Heart left ventricle (tissue), 16 donors: ENCODE measurements around the gene CNEP1R1. TPM values are rescaled to one million over a fixed set of nuclear protein-coding genes. Genes with fewer than 3 reads are reported as not detected.

Source experiments
- ATAC-seq, 4 donors: fragments of 200-7000 bp; cut with Tn5 transposase; one replicate each; pipeline ENCODE4 v1.9.1; 2020 to 2022; ENCODE audit warnings: moderate library complexity in 4 of 4, mild to moderate bottlenecking in 3 of 4, moderate number of reproducible peaks in 1 of 4
- DNase-seq, 5 donors: peaks; one replicate each; pipeline ENCODE4 v3.0.0-alpha.2; 2020
- H3K27ac ChIP-seq, 12 donors: fragments of 200-600 bp; sonication (generic) in 4 of 12; one replicate each; pipeline versions ENCODE4 v1.5.0 to v1.8.0; 2016 to 2022; ENCODE audit warnings: mild to moderate bottlenecking in 2 of 12
- H3K27me3 ChIP-seq, 9 donors: fragments of 200-600 bp; sonication (generic) in 2 of 9; one replicate each; pipeline versions ENCODE4 v1.5.1 to v1.8.0; 2016 to 2022; ENCODE audit warnings: mild to moderate bottlenecking in 3 of 9
- H3K36me3 ChIP-seq, 9 donors: fragments of 200-600 bp; sonication (generic) in 2 of 9; one replicate each; pipeline versions ENCODE4 v1.5.0 to v1.8.0; 2018 to 2022; ENCODE audit warnings: mild to moderate bottlenecking in 2 of 9
- H3K4me1 ChIP-seq, 12 donors: fragments of 200-600 bp; sonication (generic) in 4 of 12; one replicate each; pipeline versions ENCODE4 v1.5.0 to v1.8.0; 2016 to 2022; ENCODE audit warnings: mild to moderate bottlenecking in 3 of 12
- H3K4me3 ChIP-seq, 12 donors: fragments of 200-600 bp; sonication (generic) in 4 of 12; one replicate each; pipeline versions ENCODE4 v1.5.0 to v1.8.0; 2017 to 2022; ENCODE audit warnings: mild to moderate bottlenecking in 9 of 12, moderate library complexity in 4 of 12
- H3K9me3 ChIP-seq, 12 donors: fragments of 200-600 bp; sonication (generic) in 4 of 12; one replicate each; pipeline versions ENCODE4 v1.5.0 to v1.8.0; 2016 to 2022; ENCODE audit warnings: mild to moderate bottlenecking in 1 of 12
- POLR2A ChIP-seq, 2 donors: fragments of 450-650 bp; IDR thresholded peaks; one replicate each; pipeline ENCODE4 v1.6.1; 2017; ENCODE audit warnings: antibody characterized with exemption in 2 of 2, mild to moderate bottlenecking in 2 of 2, moderate library complexity in 2 of 2
- WGBS, 4 donors: extraction: QIAGEN DNeasy Blood & Tissue Kit in 2 of 4; methylation state at CpG; one replicate each; pipeline versions ENCODE4 v1.1.5 to v1.1.7; 2013 to 2018; 5-methylcytosine and 5-hydroxymethylcytosine counted together
- intact Hi-C, 10 donors: fragments of 100-400 bp; cut with DNase I; formaldehyde crosslinking; loops; one replicate each; pipeline versions ENCODE4 v1.11.1 to v1.14.2; 2022
- polyA plus RNA-seq, 2 donors: library from polyadenylated mRNA; stranded (reverse); fragments of 200-250 nt; gene quantifications; one replicate each; pipeline ENCODE4 v1.2.3, GENCODE V29; 2013
- total RNA-seq, 9 donors: library from RNA; depleted of rRNA in 2 of 9; stranded (reverse); fragments of >200 nt in 2 of 9; fragmentation: NEBNext Ultra II Directional in 3 of 9; extraction: Animal tissue kit (Norgen Biotek cat#: 25700) in 3 of 9; gene quantifications; one replicate each; pipeline versions ENCODE4 v1.1.0 to v1.2.4, GENCODE V29; 2016 to 2023
- TF ChIP-seq, protein P1 (sequence below), 12 donors: fragments of 200-600 bp; sonication (generic) in 4 of 12; IDR thresholded peaks; one replicate each; pipeline versions ENCODE4 v1.5.0 to v1.8.0; 2018 to 2022; ENCODE audit warnings: antibody characterized with exemption in 12 of 12, mild to moderate bottlenecking in 5 of 12
- donor health status: ischemic (EF 13 %, LVEDD 7.1; RV severe dilation, severe dysfunction).
- donor health status: healthy with polysubstance abuse.
- donor health status: DM: no; HTN: yes; CAD: no.
- donor health status: DM: no; HTN: no; CAD: no.
- donor health status: ischemic (EF 25% LVEDD 6.9; RV normal size, moderate dysfunction).
- donor health status: ischemic (EF 25% LVEDD 5.7; RV mildly dilated, moderate dysfunction).
- donor health status: healthy.
- donor health status: DM: yes; HTN: yes; CAD: no.
- donor health status: ischemic (EF 35%, LVEDD 5.7; RV mildly dilated, moderate dysfunction).
- donor health status: nonischemic (EF 11% LVEDD 7.7; RV severe dilation, severe dysfunction).
- donor health status: DM: yes; HTN: yes; CAD: no.
- donor health status: PGD.
- donor health status: ischemic (EF 29% LVEDD 5.4; RV normal size, mild dysfunction).
- donor health status: nonischemic (EF 23%, LVEDD 6.1; RV moderate dilation, normal function).

The CNEP1R1 gene
- total and polyA plus RNA-seq, 11 donors: 10.9 to 23.9 (median 17.1) TPM

DNA sequence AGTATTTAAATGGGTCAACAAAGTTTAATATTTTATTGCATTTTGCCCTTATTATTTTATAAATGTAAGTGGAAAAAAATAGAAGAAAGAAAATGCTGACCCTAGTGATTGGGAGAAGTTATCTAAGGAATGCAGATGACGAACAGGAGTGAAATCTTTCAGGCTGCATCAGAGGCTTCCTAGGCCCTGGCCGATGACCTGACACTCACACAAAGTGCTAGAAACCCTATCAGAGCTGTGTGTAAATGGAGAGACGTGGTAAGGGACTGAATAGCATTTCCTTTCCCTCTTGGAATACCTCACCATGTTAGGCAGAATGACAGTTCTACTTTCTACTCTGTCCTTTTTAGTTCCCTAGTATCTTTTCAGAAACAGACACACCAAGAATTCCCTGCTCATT lies 44.9 kb upstream of the CNEP1R1 start:
- 43 to 56% (median 45%) methylated on average over 3 of the region's 3 CpGs for WGBS, 4 donors
- peaks cover 0 to 9% (median 0%) of the 10 kb centered on the region in 12 donors for H3K9me3 ChIP-seq
- H3K27me3 ChIP-seq: no peaks in the 10 kb centered on the region
- H3K36me3 ChIP-seq: no peaks in the 10 kb centered on the region
- ATAC-seq (no peak), DNase-seq (no peak)
- H3K27ac ChIP-seq: no peak overlapping the region
- no peak overlapping the region for H3K4me3 ChIP-seq
- no peaks in the 10 kb centered on the region for H3K4me1 ChIP-seq
- TF ChIP-seq POLR2A (IDR thresholded peaks at IDR 0.05): no peak
- TF ChIP-seq, protein P1, sequence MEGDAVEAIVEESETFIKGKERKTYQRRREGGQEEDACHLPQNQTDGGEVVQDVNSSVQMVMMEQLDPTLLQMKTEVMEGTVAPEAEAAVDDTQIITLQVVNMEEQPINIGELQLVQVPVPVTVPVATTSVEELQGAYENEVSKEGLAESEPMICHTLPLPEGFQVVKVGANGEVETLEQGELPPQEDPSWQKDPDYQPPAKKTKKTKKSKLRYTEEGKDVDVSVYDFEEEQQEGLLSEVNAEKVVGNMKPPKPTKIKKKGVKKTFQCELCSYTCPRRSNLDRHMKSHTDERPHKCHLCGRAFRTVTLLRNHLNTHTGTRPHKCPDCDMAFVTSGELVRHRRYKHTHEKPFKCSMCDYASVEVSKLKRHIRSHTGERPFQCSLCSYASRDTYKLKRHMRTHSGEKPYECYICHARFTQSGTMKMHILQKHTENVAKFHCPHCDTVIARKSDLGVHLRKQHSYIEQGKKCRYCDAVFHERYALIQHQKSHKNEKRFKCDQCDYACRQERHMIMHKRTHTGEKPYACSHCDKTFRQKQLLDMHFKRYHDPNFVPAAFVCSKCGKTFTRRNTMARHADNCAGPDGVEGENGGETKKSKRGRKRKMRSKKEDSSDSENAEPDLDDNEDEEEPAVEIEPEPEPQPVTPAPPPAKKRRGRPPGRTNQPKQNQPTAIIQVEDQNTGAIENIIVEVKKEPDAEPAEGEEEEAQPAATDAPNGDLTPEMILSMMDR (IDR thresholded peaks at IDR 0.05): no peak
- intact Hi-C loops: no loop called here

- Histone ChIP-seq H3K4me1 (no peaks in the 10 kb centered on the region), H3K4me3 (peak overlapping the region in 5 of 12 donors; percentile 24 to 34 (median 27)), H3K36me3 (no peaks in the 10 kb centered on the region), H3K27ac (no peak overlapping the region), H3K9me3 (no peaks in the 10 kb centered on the region), H3K27me3 (no peaks in the 10 kb centered on the region)
- ATAC-seq (peak in 1 of 4 donors; percentile 13), DNase-seq (no peak)
- intact Hi-C loops: no loop called here
- 74 to 81% (median 79%) methylated on average over 17 of the region's 17 CpGs for WGBS, 4 donors
- no peak for TF ChIP-seq POLR2A (IDR thresholded peaks at IDR 0.05)
- TF ChIP-seq, protein P1 (IDR thresholded peaks at IDR 0.05): no peak
These were observed 38.5 kb upstream of the CNEP1R1 start for GRCh38 chr16:49986351-49987124.

DNA sequence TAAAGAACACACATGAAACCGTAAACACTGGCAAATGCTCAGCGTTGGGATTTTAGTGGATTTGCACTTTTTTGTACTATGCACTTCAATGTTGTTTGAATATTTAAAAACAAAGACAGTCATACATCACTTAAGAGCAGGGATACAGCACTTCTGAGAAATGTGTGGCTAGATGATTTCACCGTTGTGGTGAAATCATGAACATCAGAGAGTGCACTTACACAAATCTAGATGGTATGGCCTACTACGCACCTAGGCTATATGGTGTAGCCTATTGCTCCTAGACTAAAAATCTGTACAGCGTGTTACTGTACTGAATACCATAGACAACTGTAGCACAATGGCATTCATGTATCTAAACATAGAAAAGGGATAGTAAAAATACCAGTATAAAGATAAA lies 37.6 kb upstream of the CNEP1R1 start:
- DNase-seq: no peak
- WGBS, 4 donors: 90 to 95% (median 94%) methylated on average over 5 of the region's 5 CpGs
- Histone ChIP-seq H3K9me3 (no peaks in the 10 kb centered on the region), H3K36me3 (no peaks in the 10 kb centered on the region), H3K27me3 (no peaks in the 10 kb centered on the region), H3K4me3 (no peak overlapping the region), H3K4me1 (no peaks in the 10 kb centered on the region), H3K27ac (no peak overlapping the region)
- TF ChIP-seq, protein P1 (IDR thresholded peaks at IDR 0.05): no peak
- TF ChIP-seq POLR2A (IDR thresholded peaks at IDR 0.05): no peak
- ATAC-seq: no peak
- intact Hi-C loops: no loop called here

DNA sequence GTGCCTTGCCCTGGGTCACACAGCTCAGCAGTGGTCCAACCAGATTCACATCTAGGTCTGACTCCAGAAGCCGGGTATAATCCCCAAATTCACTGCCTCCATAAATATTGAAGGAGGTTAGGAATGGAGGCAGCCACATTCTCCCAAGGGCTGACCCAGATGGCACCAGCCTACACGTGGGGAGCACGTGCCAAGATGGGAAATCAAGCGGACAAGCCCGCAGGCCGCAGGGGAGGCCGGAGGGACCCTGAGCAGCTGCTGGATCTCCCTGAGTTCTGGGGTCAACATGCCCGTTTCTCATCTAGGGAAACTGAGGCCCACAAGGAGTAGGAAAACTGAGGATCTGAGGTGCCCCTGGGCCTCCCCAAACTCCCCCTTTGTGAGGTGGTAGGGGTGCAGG lies 32.2 kb upstream of the CNEP1R1 start:
- ATAC-seq (no peak), DNase-seq (no peak)
- H3K4me3 ChIP-seq: no peak overlapping the region
- TF ChIP-seq, protein P1 (IDR thresholded peaks at IDR 0.05): no peak
- no peak for TF ChIP-seq POLR2A (IDR thresholded peaks at IDR 0.05)
- H3K27ac ChIP-seq: no peak overlapping the region
- H3K27me3 ChIP-seq: peaks cover 0 to 4% (median 0%) of the 10 kb centered on the region in 9 donors
- 88 to 90% (median 89%) methylated on average over 6 to 8 of the region's 8 CpGs for WGBS, 4 donors
- H3K9me3 ChIP-seq: no peaks in the 10 kb centered on the region
- H3K36me3 ChIP-seq: no peaks in the 10 kb centered on the region
- H3K4me1 ChIP-seq: no peaks in the 10 kb centered on the region
- intact Hi-C loops: no loop called here
